LNCaP clone FGC (cell line): ENCODE measurements around the gene ZNF415.

Experiments
- DNase-seq: peaks from one replicate; pipeline ENCODE4 v3.0.0-alpha.2; 2011; ENCODE audit warnings: low read depth
- H3K4me3 ChIP-seq: 2 replicates; pipeline ENCODE4 v1.5.1; 2011; ENCODE audit warnings: mild to moderate bottlenecking, low read depth, low read length, control low read depth
- TF ChIP-seq, protein P1 (sequence below): IDR thresholded peaks from 2 replicates; pipeline ENCODE4 v1.5.1; 2012; ENCODE audit warnings: mild to moderate bottlenecking; ENCODE audit not compliant: control insufficient read depth, insufficient read depth; ENCODE audit errors: extremely low read depth

ZNF415 gene

GRCh38 chr19:53158119-53158656 is 25.5 kb upstream of the ZNF415 start:
- TF ChIP-seq, protein P1, sequence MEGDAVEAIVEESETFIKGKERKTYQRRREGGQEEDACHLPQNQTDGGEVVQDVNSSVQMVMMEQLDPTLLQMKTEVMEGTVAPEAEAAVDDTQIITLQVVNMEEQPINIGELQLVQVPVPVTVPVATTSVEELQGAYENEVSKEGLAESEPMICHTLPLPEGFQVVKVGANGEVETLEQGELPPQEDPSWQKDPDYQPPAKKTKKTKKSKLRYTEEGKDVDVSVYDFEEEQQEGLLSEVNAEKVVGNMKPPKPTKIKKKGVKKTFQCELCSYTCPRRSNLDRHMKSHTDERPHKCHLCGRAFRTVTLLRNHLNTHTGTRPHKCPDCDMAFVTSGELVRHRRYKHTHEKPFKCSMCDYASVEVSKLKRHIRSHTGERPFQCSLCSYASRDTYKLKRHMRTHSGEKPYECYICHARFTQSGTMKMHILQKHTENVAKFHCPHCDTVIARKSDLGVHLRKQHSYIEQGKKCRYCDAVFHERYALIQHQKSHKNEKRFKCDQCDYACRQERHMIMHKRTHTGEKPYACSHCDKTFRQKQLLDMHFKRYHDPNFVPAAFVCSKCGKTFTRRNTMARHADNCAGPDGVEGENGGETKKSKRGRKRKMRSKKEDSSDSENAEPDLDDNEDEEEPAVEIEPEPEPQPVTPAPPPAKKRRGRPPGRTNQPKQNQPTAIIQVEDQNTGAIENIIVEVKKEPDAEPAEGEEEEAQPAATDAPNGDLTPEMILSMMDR, result no peak
- DNase-seq, result no peak
- H3K4me3 ChIP-seq, result peak overlapping the region; percentile 66

DNA sequence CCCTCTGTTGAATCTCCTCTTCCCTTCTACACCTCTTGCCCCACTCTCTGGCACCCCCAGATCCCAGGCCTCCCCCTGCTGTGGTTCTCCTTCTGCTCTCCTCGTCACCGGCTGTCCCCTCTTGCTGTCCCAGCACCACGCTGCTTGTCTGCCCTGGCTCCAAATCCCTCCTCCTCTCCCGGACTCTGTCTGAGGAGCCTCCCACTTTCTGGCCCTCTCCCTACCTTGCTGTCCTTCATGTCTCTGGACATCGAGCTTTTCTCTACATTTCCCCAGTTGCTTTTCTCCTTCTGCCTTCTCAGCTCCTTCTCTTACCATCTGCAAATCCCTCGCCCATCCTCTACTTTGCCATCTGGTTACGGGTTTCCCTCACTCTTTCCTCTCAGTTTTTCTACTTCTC is 24.9 kb upstream of the ZNF415 start:
- no peak for DNase-seq
- TF ChIP-seq, protein P1, result no peak

GRCh38 chr19:53156850-53157249 is 24.1 kb upstream of the ZNF415 start:
- H3K4me3 ChIP-seq, result no peak overlapping the region
- no peak for DNase-seq

More for the DNA sequence above, 24.9 kb upstream of the ZNF415 start:
- peak overlapping the region; percentile 66 for H3K4me3 ChIP-seq

DNA sequence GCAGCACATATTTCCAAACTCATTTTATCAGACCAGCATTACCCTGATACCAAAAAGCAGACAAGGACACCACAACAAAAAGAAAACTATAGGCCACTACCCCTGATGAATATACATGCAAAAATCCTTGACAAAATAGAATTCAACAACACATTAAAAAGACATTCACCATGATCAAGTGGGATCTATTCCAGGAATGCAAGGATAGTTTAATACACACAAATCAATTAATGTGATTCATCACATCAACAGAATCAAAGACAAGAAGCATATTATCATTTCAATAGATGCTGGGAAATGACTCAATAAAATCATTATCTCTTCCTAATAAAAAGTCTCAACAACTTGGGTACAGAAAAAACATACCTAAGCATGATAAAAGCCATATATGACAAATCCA is 14.9 kb upstream of the ZNF415 start:
- TF ChIP-seq, protein P1, result no peak
- H3K4me3 ChIP-seq, result no peak overlapping the region

More at GRCh38 chr19:53156850-53157249, 24.1 kb upstream of the ZNF415 start:
- TF ChIP-seq, protein P1, result no peak

GRCh38 chr19:53140351-53140750 is 7.6 kb upstream of the ZNF415 start:
- DNase-seq, result no peak
- no peak overlapping the region for H3K4me3 ChIP-seq
- TF ChIP-seq, protein P1, result no peak

More for the DNA sequence above, 14.9 kb upstream of the ZNF415 start:
- DNase-seq, result no peak

GRCh38 chr19:53136432-53136831 is 3.7 kb upstream of the ZNF415 start:
- TF ChIP-seq, protein P1, result no peak
- no peak overlapping the region for H3K4me3 ChIP-seq
- DNase-seq, result no peak

- peak overlapping the region; percentile 88 for H3K4me3 ChIP-seq
- no peak for DNase-seq
- TF ChIP-seq, protein P1, result no peak
Observed at GRCh38 chr19:53131727-53132126, 983 bp downstream of the ZNF415 start.
